Measurements from ENCODE around the gene SPARCL1. TPM values are rescaled to one million over a fixed set of nuclear protein-coding genes. Genes with fewer than 3 reads are reported as not detected.

Gene SPARCL1
- polyA plus RNA-seq, 1 experiment = not detected

DNA sequence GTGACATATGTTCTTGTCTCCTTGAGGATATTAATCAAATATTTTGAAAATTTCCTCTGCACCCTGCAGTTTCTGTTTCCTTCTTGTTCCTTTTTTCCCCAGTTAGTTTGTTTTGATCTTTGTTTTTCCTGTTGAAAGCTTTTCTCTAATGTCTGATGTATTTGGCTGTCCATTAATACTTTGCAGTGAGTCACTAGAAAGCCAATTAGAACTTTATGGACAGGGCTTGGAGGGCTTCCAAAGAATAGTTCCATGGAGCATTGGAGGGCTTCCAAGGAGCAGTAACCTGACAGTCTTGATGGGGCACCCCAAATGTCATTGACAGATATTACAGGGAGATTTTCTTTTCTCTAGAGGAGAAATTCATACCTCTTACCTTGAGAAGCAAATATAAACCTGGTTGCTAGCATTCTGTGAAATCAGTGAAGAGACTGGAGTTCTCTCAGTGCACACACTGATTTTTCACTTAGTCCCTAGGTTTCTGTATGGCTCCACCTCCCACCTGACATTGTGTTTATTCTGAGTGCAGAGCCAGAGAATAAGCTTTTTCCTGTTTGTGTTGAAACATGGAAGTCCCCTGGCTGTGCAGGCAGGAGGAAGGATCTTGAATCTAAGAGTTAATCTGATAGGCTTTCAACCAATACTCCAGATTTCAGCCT is 26.5 kb downstream of the SPARCL1 start:
- ChIA-PET POLR2A (no interaction called here), CTCF (no interaction called here)
- Histone ChIP-seq H3K27me3 (ENCODE audit: control insufficient read depth, insufficient read depth, low read length) (no peaks in the 10 kb centered on the region), H3K9me3 (ENCODE audit: control insufficient read depth, insufficient read depth, low read length) (no peaks in the 10 kb centered on the region), H3K4me3 (ENCODE audit: low read depth, low read length) (no peak overlapping the region), H3K27ac (ENCODE audit: low read depth, low read length) (no peak overlapping the region)
- DNase-seq (ENCODE audit: low read depth, low spot score) = no peak
- TF ChIP-seq, protein P1, sequence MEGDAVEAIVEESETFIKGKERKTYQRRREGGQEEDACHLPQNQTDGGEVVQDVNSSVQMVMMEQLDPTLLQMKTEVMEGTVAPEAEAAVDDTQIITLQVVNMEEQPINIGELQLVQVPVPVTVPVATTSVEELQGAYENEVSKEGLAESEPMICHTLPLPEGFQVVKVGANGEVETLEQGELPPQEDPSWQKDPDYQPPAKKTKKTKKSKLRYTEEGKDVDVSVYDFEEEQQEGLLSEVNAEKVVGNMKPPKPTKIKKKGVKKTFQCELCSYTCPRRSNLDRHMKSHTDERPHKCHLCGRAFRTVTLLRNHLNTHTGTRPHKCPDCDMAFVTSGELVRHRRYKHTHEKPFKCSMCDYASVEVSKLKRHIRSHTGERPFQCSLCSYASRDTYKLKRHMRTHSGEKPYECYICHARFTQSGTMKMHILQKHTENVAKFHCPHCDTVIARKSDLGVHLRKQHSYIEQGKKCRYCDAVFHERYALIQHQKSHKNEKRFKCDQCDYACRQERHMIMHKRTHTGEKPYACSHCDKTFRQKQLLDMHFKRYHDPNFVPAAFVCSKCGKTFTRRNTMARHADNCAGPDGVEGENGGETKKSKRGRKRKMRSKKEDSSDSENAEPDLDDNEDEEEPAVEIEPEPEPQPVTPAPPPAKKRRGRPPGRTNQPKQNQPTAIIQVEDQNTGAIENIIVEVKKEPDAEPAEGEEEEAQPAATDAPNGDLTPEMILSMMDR (IDR thresholded peaks at IDR 0.05; ENCODE audit: low read depth, low read length) = no peak

DNA sequence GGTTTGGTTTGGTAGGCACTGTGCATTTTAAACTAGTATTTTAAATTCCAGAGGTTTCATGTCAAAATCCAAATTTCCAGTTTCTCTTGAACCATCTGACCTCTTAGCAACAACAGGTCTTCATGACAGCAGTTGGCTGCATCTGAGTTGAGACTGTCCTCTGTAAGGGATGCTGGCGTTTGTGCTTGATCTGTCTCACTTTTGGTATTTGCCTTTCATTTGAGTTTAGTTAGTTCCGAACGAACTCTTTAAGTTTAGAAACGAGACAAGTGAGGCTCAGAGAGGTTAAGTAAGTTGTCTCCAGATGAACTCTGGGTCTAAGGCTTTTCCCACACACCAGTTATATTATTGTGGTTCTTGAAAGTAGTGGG is 29.1 kb downstream of the SPARCL1 start:
- Histone ChIP-seq H3K27ac (ENCODE audit: low read depth, low read length) (no peak overlapping the region), H3K27me3 (ENCODE audit: control insufficient read depth, insufficient read depth, low read length) (no peaks in the 10 kb centered on the region), H3K9me3 (ENCODE audit: control insufficient read depth, insufficient read depth, low read length) (no peaks in the 10 kb centered on the region), H3K4me3 (ENCODE audit: low read depth, low read length) (no peak overlapping the region)
- ChIA-PET POLR2A (no interaction called here), CTCF (interaction anchor here (1.0 kb wide), 1 partner anchor 10 kb away, joined by 3 read pairs; no protein-coding TSS in a partner anchor)
- DNase-seq (ENCODE audit: low read depth, low spot score) = no peak
- TF ChIP-seq, protein P1 (IDR thresholded peaks at IDR 0.05; ENCODE audit: low read depth, low read length) = no peak

DNA sequence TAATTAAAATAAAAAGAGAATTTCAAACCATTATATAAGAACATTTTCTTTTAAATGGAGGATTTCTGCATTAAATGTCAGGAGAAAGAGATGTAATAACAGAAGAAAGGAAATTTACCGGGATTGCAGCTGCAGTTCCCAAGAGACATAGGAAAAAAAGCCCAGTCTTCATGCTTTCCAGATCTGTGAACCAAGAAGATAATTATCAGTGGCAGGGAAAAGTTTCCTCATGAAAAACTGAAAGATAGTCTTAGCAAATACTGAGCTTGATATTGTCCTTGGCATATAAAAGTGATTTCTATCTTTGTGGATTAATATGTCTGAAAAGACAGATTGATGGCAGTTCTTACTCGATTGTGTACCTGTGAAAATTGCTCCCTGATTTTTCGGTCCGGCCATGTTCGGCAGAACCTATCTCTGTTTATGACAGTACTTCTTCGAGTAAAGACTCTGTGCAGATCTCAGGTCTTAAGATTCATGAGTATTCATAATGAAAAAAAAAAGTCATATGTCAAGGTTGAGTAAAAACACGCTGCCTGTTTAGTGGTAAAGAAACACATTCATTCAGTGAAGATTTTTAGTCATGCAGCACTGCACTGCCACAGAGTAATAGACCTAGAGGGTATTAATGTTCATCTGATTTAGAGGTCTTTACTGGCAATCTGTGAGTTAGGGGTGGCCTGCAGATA is 29.6 kb downstream of the SPARCL1 start:
- no peak overlapping the region for H3K4me3 ChIP-seq (ENCODE audit: low read depth, low read length)
- ChIA-PET POLR2A (no interaction called here), CTCF (interaction anchor here (1.0 to 1.5 kb wide), 2 partner anchors 9 to 353 kb away, joined by 3 read pairs; no protein-coding TSS in a partner anchor)
- H3K9me3 ChIP-seq (ENCODE audit: control insufficient read depth, insufficient read depth, low read length) = no peaks in the 10 kb centered on the region
- H3K27ac ChIP-seq (ENCODE audit: low read depth, low read length) = no peak overlapping the region
- H3K27me3 ChIP-seq (ENCODE audit: control insufficient read depth, insufficient read depth, low read length) = no peaks in the 10 kb centered on the region
- DNase-seq (ENCODE audit: low read depth, low spot score) = no peak
- TF ChIP-seq, protein P1 (IDR thresholded peaks at IDR 0.05; ENCODE audit: low read depth, low read length) = no peak

DNA sequence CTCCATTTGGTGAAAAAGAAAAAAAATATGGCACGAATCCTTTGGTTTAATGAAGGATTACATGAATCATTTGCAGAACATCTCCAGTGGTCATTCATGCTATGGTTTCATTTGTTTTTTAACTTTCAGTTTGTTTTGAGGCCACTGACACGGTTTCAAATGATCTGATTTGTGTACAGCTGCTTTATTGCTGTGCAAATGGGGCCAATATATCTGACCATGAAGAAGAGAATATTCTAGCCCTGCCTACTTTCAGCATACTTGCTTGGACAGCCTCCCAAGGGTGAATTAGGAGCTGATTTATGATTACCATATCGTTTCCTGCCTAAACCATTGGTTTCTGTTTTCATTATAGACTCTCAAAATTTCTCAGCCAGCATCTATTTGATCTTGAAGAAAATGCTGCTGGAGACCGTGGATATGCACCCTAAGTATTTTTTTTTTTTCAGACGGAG is 30.7 kb downstream of the SPARCL1 start:
- no peaks in the 10 kb centered on the region for H3K27me3 ChIP-seq (ENCODE audit: control insufficient read depth, insufficient read depth, low read length)
- ChIA-PET POLR2A (interaction anchor here (0.6 kb wide), 1 partner anchor 205 kb away, joined by 3 read pairs; no protein-coding TSS in a partner anchor), CTCF (interaction anchor here (0.8 to 1.5 kb wide), 4 partner anchors 13 to 354 kb away, joined by 3 to 6 read pairs (median 4); no protein-coding TSS in a partner anchor)
- TF ChIP-seq, protein P1 (IDR thresholded peaks at IDR 0.05; ENCODE audit: low read depth, low read length) = no peak
- H3K9me3 ChIP-seq (ENCODE audit: control insufficient read depth, insufficient read depth, low read length) = no peaks in the 10 kb centered on the region
- H3K27ac ChIP-seq (ENCODE audit: low read depth, low read length) = no peak overlapping the region
- DNase-seq (ENCODE audit: low read depth, low spot score) = peak; percentile 32
- peak overlapping the region; percentile 41 for H3K4me3 ChIP-seq (ENCODE audit: low read depth, low read length)

DNA sequence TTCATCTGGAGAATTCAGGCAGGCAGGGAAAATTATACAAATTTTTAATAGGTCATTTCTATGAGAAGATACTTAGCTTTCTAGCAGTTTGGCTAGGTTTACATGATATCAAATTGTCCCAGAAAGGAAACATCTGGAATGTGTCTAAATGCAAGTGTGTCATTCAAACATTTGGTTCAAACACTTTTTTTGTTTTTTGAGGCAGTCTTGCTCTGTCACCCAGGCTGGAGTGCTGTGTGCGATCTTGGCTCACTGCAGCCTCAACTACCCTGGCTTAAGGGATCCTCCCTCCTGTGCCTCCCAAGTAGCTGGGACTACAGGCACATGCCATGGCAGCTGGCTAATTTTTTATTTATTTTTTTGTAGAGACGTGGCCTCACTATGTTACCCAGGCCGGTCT is 31.6 kb downstream of the SPARCL1 start:
- H3K27ac ChIP-seq (ENCODE audit: low read depth, low read length) = no peak overlapping the region
- no peaks in the 10 kb centered on the region for H3K27me3 ChIP-seq (ENCODE audit: control insufficient read depth, insufficient read depth, low read length)
- H3K9me3 ChIP-seq (ENCODE audit: control insufficient read depth, insufficient read depth, low read length) = no peaks in the 10 kb centered on the region
- CTCF ChIA-PET = interaction anchor here (0.5 to 1.4 kb wide), 5 partner anchors 8 to 306 kb away, joined by 3 to 5 read pairs (median 3); no protein-coding TSS in a partner anchor
- TF ChIP-seq, protein P1 (IDR thresholded peaks at IDR 0.05; ENCODE audit: low read depth, low read length) = no peak
- H3K4me3 ChIP-seq (ENCODE audit: low read depth, low read length) = no peak overlapping the region
- POLR2A ChIA-PET = no interaction called here
- DNase-seq (ENCODE audit: low read depth, low spot score) = no peak
